HEK293 (cell line): ENCODE results near the gene CCT3.
"Not testable (repeated sequence)": the region's sequence is repeated elsewhere in the genome, so short reads cannot be mapped to it uniquely, and the experiment has no call there.

Experiments used
- CTCF ChIP-seq: fragments of 450-650 bp; formaldehyde crosslinking; IDR thresholded peaks from 2 replicates; pipeline ENCODE4 v1.5.1; 2016; ENCODE audit warnings: missing biosample characterization, missing genetic modification characterization
- REST ChIP-seq: fragments of 450-650 bp; formaldehyde crosslinking; IDR thresholded peaks from 2 replicates; pipeline ENCODE4 v1.5.1; 2016; ENCODE audit warnings: missing biosample characterization, missing genetic modification characterization
- ZNF132 ChIP-seq: fragments of 450-650 bp; formaldehyde crosslinking; IDR thresholded peaks from 2 replicates; pipeline ENCODE4 v1.5.1; 2017; ENCODE audit warnings: missing biosample characterization, missing genetic modification characterization, borderline replicate concordance
- ZNF664 ChIP-seq: fragments of 450-650 bp; formaldehyde crosslinking; IDR thresholded peaks from 2 replicates; pipeline ENCODE4 v1.5.1; 2016; ENCODE audit warnings: missing biosample characterization, missing genetic modification characterization

- not testable (repeated sequence) for TF ChIP-seq REST (tag by site-specific recombination); ZNF132 (tag by site-specific recombination); ZNF664; CTCF (tag by site-specific recombination)
These were observed 14.9 kb downstream of the CCT3 start for GRCh38 chr1:156323179-156323578.
